ENCODE data around the gene DUSP21.

DNA sequence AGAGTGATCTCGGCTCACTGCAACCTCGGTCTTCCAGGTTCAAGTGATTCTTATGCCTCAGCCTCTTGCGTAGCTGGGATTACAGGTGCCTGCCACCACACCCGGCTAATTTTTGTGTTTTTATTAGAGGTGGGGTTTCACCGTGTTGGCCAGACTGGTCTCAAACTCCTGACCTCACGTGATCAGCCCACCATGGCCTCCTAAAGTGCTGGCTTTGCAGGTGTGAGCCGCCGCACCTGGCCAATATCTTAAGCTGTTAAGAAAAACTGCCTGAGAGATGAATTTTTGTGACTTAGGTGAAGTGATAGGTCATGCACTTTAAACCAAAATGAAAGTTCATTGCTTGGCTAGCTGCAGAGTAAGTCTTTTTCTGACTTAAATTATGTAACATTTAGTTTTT lies 35.0 kb downstream of the DUSP21 start:
- TF ChIP-seq, protein P1, sequence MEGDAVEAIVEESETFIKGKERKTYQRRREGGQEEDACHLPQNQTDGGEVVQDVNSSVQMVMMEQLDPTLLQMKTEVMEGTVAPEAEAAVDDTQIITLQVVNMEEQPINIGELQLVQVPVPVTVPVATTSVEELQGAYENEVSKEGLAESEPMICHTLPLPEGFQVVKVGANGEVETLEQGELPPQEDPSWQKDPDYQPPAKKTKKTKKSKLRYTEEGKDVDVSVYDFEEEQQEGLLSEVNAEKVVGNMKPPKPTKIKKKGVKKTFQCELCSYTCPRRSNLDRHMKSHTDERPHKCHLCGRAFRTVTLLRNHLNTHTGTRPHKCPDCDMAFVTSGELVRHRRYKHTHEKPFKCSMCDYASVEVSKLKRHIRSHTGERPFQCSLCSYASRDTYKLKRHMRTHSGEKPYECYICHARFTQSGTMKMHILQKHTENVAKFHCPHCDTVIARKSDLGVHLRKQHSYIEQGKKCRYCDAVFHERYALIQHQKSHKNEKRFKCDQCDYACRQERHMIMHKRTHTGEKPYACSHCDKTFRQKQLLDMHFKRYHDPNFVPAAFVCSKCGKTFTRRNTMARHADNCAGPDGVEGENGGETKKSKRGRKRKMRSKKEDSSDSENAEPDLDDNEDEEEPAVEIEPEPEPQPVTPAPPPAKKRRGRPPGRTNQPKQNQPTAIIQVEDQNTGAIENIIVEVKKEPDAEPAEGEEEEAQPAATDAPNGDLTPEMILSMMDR (IDR thresholded peaks at IDR 0.05; ENCODE audit: low read depth, low read length, poor library complexity, severe bottlenecking) = no peak
- TF ChIP-seq EZH2phosphoT487 (IDR thresholded peaks at IDR 0.05; ENCODE audit: borderline replicate concordance, low read length) = no peak

Data from DOHH2 (cell line).